Neural progenitor cell (in vitro differentiated cells): Measurements from ENCODE around the gene LGALS13. TPM values are rescaled to one million over a fixed set of nuclear protein-coding genes. Genes with fewer than 3 reads are reported as not detected.

ENCODE experiments used
- DNase-seq: peaks from one replicate; pipeline ENCODE4 v3.0.0-alpha.2; 2016; ENCODE audit warnings: low spot score
- H2AFZ ChIP-seq: fragments of 200-600 bp; sonication (generic); replicated peaks from 2 replicates; pipeline ENCODE4 v1.6.1; 2016; ENCODE audit warnings: antibody characterized with exemption
- H3F3A ChIP-seq: fragments of 200-600 bp; sonication (generic); 2 replicates; pipeline ENCODE4 v1.6.1; 2016; ENCODE audit warnings: antibody characterized with exemption, low read depth
- H3K27ac ChIP-seq: fragments of 200-600 bp; sonication (generic); 2 replicates; pipeline ENCODE4 v1.5.1; 2016; ENCODE audit warnings: mild to moderate bottlenecking
- H3K27me3 ChIP-seq: fragments of 200-600 bp; sonication (generic); 2 replicates; pipeline ENCODE4 v1.6.1; 2016; ENCODE audit warnings: mild to moderate bottlenecking, moderate library complexity
- H3K36me3 ChIP-seq: fragments of 200-600 bp; sonication (generic); 2 replicates; pipeline ENCODE4 v1.5.1; 2016
- H3K4me1 ChIP-seq: fragments of 200-600 bp; sonication (generic); 2 replicates; pipeline ENCODE4 v1.6.1; 2016; ENCODE audit warnings: mixed run types
- H3K4me2 ChIP-seq: fragments of 200-600 bp; sonication (generic); 2 replicates; pipeline ENCODE4 v1.6.1; 2016
- H3K4me3 ChIP-seq: fragments of 200-600 bp; sonication (generic); 2 replicates; pipeline ENCODE4 v1.5.1; 2016
- H3K79me2 ChIP-seq: fragments of 200-600 bp; sonication (generic); 2 replicates; pipeline ENCODE4 v1.6.1; 2016; ENCODE audit warnings: low read depth
- H3K9ac ChIP-seq: fragments of 200-600 bp; sonication (generic); 2 replicates; pipeline ENCODE4 v1.6.1; 2016
- H3K9me3 ChIP-seq: fragments of 200-600 bp; sonication (generic); 2 replicates; pipeline ENCODE4 v1.5.1; 2016; ENCODE audit warnings: low read depth
- H4K20me1 ChIP-seq: fragments of 200-600 bp; sonication (generic); 2 replicates; pipeline ENCODE4 v1.6.1; 2016; ENCODE audit warnings: low read depth
- H3K27ac Mint-ChIP-seq: 3 replicates; pipeline ENCODE4 v1.8.0; 2021; ENCODE audit warnings: mixed read lengths
- H3K27me3 Mint-ChIP-seq: 2 replicates; pipeline ENCODE4 v1.8.0; 2022; ENCODE audit warnings: low read depth, mild to moderate bottlenecking, inconsistent platforms, moderate library complexity, mixed read lengths; ENCODE audit not compliant: insufficient read depth
- H3K36me3 Mint-ChIP-seq: 3 replicates; pipeline ENCODE4 v1.8.0; 2021; ENCODE audit warnings: mixed read lengths
- H3K4me1 Mint-ChIP-seq: 3 replicates; pipeline ENCODE4 v1.8.0; 2021; ENCODE audit warnings: mixed read lengths
- H3K4me3 Mint-ChIP-seq: 3 replicates; pipeline ENCODE4 v1.8.0; 2021; ENCODE audit warnings: mild to moderate bottlenecking, moderate library complexity, mixed read lengths
- H3K9me3 Mint-ChIP-seq: 3 replicates; pipeline ENCODE4 v1.8.0; 2020; ENCODE audit warnings: mixed read lengths
- CTCF ChIP-seq: fragments of 200-600 bp; sonication (generic); IDR thresholded peaks from 2 replicates; pipeline ENCODE4 v1.5.1; 2017; ENCODE audit warnings: antibody characterized with exemption, mild to moderate bottlenecking
- EZH2 ChIP-seq: fragments of 200-600 bp; sonication (generic); IDR thresholded peaks from 2 replicates; pipeline ENCODE4 v1.6.1; 2017; ENCODE audit warnings: antibody characterized with exemption, mild to moderate bottlenecking, moderate library complexity
- EZH2phosphoT487 ChIP-seq: fragments of 200-600 bp; sonication (generic); IDR thresholded peaks from 2 replicates; pipeline ENCODE4 v1.6.1; 2017; ENCODE audit warnings: antibody characterized with exemption
- total RNA-seq: library from RNA; depleted of rRNA; stranded (reverse); fragments of >200 nt; gene quantifications from 2 replicates; pipeline ENCODE4 v1.2.3, GENCODE V29; 2015; ENCODE audit warnings: low replicate concordance

LGALS13 gene
- total RNA-seq, 1 donor from 2014 or later: not detected

GRCh38 chr19:39566064-39566463 lies 36.3 kb upstream of the LGALS13 start:
- Histone ChIP-seq H3K27ac (no peak overlapping the region), H3K4me1 (no peaks in the 10 kb centered on the region), H3K9me3 (no peaks in the 10 kb centered on the region), H3K9ac (no peak overlapping the region), H3K4me2 (no peak overlapping the region), H2AFZ (no peak overlapping the region), H3K27me3 (peaks cover 19% of the 10 kb centered on the region), H3F3A (no peaks in the 10 kb centered on the region), H3K36me3 (no peaks in the 10 kb centered on the region), H3K79me2 (no peaks in the 10 kb centered on the region), H3K4me3 (no peak overlapping the region), H4K20me1 (no peaks in the 10 kb centered on the region)
- Mint-ChIP-seq H3K27me3 (peaks cover 2% of the 10 kb centered on the region), H3K4me3 (no peak overlapping the region), H3K36me3 (no peaks in the 10 kb centered on the region), H3K27ac (no peak overlapping the region), H3K4me1 (no peaks in the 10 kb centered on the region), H3K9me3 (no peaks in the 10 kb centered on the region)
- no peak for DNase-seq
- TF ChIP-seq EZH2 (no peak), EZH2phosphoT487 (no peak), CTCF (no peak)

- peaks cover 2% of the 10 kb centered on the region for H3K27me3 Mint-ChIP-seq
- no peak overlapping the region for H3K9ac ChIP-seq
- no peaks in the 10 kb centered on the region for H3K4me1 ChIP-seq
- H3K27me3 ChIP-seq: peaks cover 33% of the 10 kb centered on the region
- H3K4me3 ChIP-seq: no peak overlapping the region
- TF ChIP-seq EZH2: no peak
- no peak for TF ChIP-seq CTCF
- no peak for TF ChIP-seq EZH2phosphoT487
- H4K20me1 ChIP-seq: no peaks in the 10 kb centered on the region
- no peaks in the 10 kb centered on the region for H3F3A ChIP-seq
- no peak for DNase-seq
- H3K9me3 Mint-ChIP-seq: peaks cover 3% of the 10 kb centered on the region
- no peaks in the 10 kb centered on the region for H3K4me1 Mint-ChIP-seq
- no peaks in the 10 kb centered on the region for H3K9me3 ChIP-seq
- H3K27ac ChIP-seq: no peak overlapping the region
- H3K36me3 Mint-ChIP-seq: no peaks in the 10 kb centered on the region
- H3K4me3 Mint-ChIP-seq: no peak overlapping the region
- H3K36me3 ChIP-seq: no peaks in the 10 kb centered on the region
- no peaks in the 10 kb centered on the region for H3K79me2 ChIP-seq
- no peak overlapping the region for H3K4me2 ChIP-seq
- H3K27ac Mint-ChIP-seq: no peak overlapping the region
- H2AFZ ChIP-seq: no peak overlapping the region
Measured at GRCh38 chr19:39568604-39569003, 33.7 kb upstream of the LGALS13 start.

GRCh38 chr19:39582442-39582841 lies 19.9 kb upstream of the LGALS13 start:
- Histone ChIP-seq H3K9ac (no peak overlapping the region), H3K9me3 (no peaks in the 10 kb centered on the region), H3K27ac (no peak overlapping the region), H3K4me2 (no peak overlapping the region), H3K79me2 (no peaks in the 10 kb centered on the region), H3F3A (no peaks in the 10 kb centered on the region), H3K4me3 (no peak overlapping the region), H3K27me3 (peaks cover 13% of the 10 kb centered on the region), H3K4me1 (no peaks in the 10 kb centered on the region), H2AFZ (no peak overlapping the region), H3K36me3 (no peaks in the 10 kb centered on the region), H4K20me1 (no peaks in the 10 kb centered on the region)
- TF ChIP-seq CTCF: no peak
- no peak for TF ChIP-seq EZH2
- TF ChIP-seq EZH2phosphoT487: no peak
- no peak overlapping the region for H3K4me3 Mint-ChIP-seq
- no peaks in the 10 kb centered on the region for H3K4me1 Mint-ChIP-seq
- H3K27me3 Mint-ChIP-seq: no peaks in the 10 kb centered on the region
- DNase-seq: no peak
- H3K36me3 Mint-ChIP-seq: no peaks in the 10 kb centered on the region
- H3K9me3 Mint-ChIP-seq: no peaks in the 10 kb centered on the region
- H3K27ac Mint-ChIP-seq: no peak overlapping the region
